ENCODE results near the gene PSMB2.

Gene PSMB2

DNA sequence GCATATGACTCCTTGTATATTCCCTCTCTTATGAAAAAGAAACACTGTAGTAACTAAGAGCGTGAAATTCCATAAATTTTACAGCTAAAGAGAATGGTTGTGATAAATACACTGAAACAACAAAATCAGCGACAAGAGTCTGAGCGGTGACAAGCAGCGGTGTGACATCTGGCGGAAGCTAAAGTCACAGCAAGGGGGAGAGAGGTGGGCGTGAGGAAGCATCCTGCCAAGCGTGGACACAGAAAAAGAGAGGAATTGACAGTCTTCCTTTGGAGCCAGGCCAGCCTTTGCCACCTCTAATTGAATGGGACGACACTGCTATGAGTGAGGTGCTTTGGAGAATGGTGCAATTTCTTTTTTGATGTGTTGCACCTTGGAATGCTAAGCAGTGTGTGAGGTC lies 25.9 kb downstream of the PSMB2 start:
- TF ChIP-seq, protein P1, sequence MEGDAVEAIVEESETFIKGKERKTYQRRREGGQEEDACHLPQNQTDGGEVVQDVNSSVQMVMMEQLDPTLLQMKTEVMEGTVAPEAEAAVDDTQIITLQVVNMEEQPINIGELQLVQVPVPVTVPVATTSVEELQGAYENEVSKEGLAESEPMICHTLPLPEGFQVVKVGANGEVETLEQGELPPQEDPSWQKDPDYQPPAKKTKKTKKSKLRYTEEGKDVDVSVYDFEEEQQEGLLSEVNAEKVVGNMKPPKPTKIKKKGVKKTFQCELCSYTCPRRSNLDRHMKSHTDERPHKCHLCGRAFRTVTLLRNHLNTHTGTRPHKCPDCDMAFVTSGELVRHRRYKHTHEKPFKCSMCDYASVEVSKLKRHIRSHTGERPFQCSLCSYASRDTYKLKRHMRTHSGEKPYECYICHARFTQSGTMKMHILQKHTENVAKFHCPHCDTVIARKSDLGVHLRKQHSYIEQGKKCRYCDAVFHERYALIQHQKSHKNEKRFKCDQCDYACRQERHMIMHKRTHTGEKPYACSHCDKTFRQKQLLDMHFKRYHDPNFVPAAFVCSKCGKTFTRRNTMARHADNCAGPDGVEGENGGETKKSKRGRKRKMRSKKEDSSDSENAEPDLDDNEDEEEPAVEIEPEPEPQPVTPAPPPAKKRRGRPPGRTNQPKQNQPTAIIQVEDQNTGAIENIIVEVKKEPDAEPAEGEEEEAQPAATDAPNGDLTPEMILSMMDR (IDR thresholded peaks at IDR 0.05; ENCODE audit: insufficient read depth, low read depth, low read length, missing control alignments) = no peak
- no peak for DNase-seq (ENCODE audit: low read depth)
- H3K4me3 ChIP-seq (ENCODE audit: low read depth, low read length) = no peak overlapping the region

DNA sequence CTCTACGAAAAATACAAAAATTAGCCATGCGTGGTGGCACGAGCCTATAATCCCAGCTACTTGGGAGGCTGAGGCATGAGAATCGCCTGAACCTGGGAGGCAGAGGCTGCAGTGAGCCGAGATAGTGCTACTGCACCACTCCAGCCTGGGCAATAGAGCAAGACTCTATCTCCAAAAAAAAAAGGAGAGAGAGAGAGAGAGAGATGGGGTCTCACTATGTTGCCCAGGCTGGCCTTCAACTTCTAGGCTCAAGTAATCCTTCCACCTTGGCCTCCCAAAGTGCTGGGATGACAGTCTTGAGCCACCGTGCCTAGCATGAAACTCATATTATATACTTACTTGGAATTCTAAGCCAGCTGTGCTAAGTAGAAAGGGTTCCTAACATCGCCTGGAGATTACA lies 29.7 kb downstream of the PSMB2 start:
- TF ChIP-seq, protein P1 (IDR thresholded peaks at IDR 0.05; ENCODE audit: insufficient read depth, low read depth, low read length, missing control alignments) = no peak
- DNase-seq (ENCODE audit: low read depth) = no peak
- H3K4me3 ChIP-seq (ENCODE audit: low read depth, low read length) = no peak overlapping the region

DNA sequence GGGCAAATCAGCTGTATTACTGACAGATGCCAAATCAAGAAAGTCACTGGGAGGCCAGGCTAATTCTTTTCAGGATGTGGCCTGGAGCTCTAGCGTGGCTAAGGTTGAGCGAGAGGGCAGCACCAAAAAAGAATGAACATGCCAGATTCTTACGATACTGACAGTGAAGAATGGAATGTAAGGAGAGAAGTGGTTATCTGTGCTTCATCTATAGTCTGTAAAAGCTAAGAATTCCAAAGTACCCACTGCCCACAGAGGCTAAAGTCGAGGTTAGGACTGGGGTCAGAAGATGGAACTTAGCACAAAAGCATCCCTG lies 35.5 kb downstream of the PSMB2 start:
- H3K4me3 ChIP-seq (ENCODE audit: low read depth, low read length) = no peak overlapping the region
- no peak for DNase-seq (ENCODE audit: low read depth)
- TF ChIP-seq, protein P1 (IDR thresholded peaks at IDR 0.05; ENCODE audit: insufficient read depth, low read depth, low read length, missing control alignments) = no peak

DNA sequence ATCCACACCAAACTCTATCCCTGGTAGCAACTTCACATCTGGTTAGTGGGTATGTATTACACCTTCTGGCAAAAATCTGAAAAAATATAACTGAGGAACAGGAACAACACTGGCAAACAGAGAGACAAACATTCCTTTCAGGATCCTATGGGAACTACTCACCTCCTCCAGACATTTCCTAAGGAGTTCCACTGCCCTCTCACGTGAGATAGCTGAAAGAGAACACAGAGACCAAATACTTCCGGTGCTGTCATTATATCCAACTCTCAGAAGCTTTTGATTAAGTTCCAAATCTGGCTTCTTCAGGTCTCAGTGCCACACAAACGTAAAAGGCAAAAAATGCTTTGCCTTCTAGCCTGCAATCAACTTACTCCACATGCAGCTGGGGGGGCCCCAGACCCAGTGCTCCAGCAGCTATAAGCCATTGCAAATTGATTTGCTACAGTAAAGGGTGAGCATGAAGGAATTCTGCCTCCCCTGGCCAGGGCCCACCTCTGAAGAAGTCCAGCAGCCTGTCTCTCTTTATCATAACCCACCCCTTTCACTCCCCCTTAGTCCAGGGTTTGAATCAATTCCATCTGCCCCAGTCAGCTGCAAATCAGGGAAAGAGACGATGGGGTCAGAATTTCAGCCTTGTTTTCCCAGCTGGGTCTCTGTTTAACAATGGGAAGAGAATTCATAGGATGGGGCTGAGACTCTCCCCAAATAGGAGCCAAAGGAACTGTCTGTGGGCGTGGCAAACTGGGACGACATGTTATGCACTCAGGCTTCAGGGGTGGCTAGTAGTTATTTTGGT lies 36.1 kb downstream of the PSMB2 start:
- no peak overlapping the region for H3K4me3 ChIP-seq (ENCODE audit: low read depth, low read length)
- TF ChIP-seq, protein P1 (IDR thresholded peaks at IDR 0.05; ENCODE audit: insufficient read depth, low read depth, low read length, missing control alignments) = no peak
- DNase-seq (ENCODE audit: low read depth) = no peak

DNA sequence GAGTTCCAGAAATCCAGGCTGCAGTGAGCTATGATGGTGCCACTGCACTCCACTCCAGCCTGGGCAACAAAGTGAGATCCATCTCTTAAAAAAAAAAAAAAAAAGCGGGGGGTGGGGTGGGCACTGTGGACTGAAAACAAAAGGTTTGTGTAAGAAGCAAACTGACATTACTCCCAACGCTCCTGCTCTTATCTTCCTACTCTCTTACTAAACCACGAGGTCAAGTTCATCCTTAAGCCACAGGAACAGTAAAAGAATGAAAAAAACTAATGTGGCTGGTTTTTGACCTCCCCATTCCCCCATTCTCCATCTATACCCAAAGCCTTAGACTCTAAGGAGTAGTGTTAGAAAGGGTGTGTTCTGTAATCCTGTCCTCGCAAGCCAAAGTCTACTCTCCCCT lies 37.4 kb downstream of the PSMB2 start:
- no peak overlapping the region for H3K4me3 ChIP-seq (ENCODE audit: low read depth, low read length)
- no peak for DNase-seq (ENCODE audit: low read depth)
- TF ChIP-seq, protein P1 (IDR thresholded peaks at IDR 0.05; ENCODE audit: insufficient read depth, low read depth, low read length, missing control alignments) = no peak

DNA sequence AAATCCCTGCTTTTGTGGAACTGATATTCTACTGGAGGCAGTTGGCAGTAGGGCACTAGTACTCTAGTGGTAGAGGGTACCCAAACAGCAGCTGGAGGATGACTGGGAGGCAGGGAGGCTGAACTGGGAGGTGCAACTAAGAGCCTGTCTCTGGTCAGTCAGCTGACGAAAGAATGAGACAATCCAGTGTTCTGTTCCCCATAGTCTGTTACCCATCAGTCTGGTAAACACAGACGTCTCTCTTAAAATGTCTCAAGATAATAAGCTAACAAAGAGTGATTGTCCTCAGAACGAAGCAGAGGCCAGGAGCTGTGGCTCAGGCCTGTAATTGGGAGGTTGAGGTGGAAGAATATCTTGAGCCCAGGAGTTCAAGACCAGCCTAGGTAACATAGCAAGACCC lies 37.9 kb downstream of the PSMB2 start:
- DNase-seq (ENCODE audit: low read depth) = no peak
- no peak overlapping the region for H3K4me3 ChIP-seq (ENCODE audit: low read depth, low read length)
- TF ChIP-seq, protein P1 (IDR thresholded peaks at IDR 0.05; ENCODE audit: insufficient read depth, low read depth, low read length, missing control alignments) = no peak

DNA sequence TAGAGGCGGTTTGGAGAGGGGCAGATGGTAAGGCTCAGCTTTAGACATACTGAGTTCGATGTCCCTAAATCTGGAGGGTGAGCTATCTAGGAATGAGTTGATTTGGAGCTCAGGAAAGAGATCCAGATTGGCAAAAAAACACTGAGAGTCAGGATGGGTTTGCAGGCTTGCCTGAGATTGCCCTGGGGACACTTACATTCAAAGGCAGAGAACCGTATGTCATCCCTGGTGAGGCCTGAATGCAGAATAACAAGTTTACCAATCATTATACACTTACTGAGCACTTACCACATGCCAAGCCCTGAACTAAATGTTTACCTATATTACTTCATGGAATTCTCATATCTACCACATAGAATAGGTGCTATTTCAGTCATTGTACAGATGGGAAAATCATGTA lies 40.7 kb downstream of the PSMB2 start:
- H3K4me3 ChIP-seq (ENCODE audit: low read depth, low read length) = no peak overlapping the region

More for the DNA sequence above, 40.7 kb downstream of the PSMB2 start:
- no peak for DNase-seq (ENCODE audit: low read depth)
- TF ChIP-seq, protein P1 (IDR thresholded peaks at IDR 0.05; ENCODE audit: insufficient read depth, low read depth, low read length, missing control alignments) = no peak

Measured in GM12865 (cell line).